IPS DF 19.7 (cell line): Measurements from ENCODE around the gene TTC28.

Experiments
- DNase-seq: peaks from one replicate; pipeline ENCODE4 v3.0.0-alpha.2; 2013; ENCODE audit warnings: low read depth, low spot score

TTC28 gene

GRCh38 chr22:28142361-28142961, 537.2 kb downstream of the TTC28 start:
- DNase-seq: no peak

DNA sequence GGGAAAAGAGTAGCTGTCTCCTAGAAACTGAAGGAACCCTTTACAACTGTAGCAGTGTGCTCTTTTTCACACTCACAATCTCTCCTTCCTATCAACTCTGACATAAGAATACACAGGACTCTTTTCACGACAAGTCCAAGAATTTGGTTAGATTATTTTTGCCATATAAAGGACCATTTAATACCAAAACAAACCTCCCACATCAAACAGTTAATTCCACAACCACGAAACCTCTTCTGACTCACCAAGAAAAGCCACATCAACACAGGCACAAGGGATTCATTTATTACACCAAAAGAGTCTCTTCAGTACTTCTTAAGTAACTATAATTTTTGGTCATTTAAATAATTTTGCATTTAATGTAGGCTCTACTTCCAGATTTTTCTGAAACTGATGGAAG, 538.0 kb downstream of the TTC28 start:
- DNase-seq: no peak

DNA sequence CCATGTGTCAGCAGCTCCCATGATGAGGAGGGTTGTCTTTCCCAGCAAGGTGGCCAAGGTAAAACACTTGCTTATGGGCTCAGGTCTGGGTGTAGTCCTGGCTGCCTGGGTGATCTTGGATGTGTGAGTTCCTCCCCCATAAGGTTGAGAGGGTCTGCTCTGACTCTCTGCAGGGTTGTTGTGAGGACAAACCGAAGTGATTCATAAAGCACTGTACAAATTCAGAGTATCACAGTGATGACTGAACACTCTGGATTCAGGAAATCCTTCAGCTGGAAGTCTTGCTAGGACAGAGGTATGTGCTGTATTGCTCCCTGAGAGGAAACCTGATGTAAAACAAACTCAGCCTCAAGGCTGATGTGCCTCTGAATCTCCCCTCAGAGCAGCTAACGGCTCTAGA, 539.7 kb downstream of the TTC28 start:
- no peak for DNase-seq

GRCh38 chr22:28139516-28139915, 540.1 kb downstream of the TTC28 start:
- no peak for DNase-seq

DNA sequence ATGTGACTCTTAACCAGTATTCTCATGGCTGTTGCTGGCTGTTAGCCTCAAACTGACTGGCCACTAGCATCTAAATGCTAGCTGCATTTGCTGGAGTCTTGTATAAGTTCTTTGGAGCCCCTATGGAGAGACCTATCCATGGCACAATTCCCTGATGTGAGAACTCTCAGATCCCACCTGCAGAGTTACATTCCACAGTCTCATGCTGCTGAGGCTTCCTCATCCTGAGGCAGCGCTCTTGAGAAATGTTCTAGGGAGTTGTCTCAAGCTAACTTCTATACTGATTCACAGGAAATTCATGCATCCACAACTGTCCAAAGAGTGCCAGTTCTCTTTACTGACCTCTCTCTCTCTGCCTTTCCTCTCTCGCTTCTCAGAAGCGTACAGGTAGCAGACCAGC, 542.6 kb downstream of the TTC28 start:
- DNase-seq: peak; percentile 40

DNA sequence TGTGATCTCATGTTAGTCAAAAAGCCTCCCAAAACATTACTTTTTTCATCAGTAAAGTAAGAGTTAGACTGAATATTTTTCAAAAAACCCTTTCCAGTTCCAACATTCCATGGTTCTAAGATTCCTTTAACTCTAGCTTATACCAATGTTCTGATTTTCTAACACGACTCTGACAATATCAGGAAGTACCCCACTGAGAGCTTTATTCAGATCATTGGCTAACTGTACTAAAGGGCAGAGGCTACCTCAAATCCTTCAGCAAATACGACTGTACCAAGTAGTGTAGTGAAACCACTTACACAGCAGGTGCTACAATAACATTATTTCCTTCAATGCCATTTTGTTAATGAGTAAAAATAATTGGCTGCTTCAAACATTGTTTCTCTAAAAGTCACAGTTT, 547.2 kb downstream of the TTC28 start:
- DNase-seq: no peak

- DNase-seq: peak; percentile 56
Observed at GRCh38 chr22:28129319-28129962, 550.2 kb downstream of the TTC28 start.

- DNase-seq: no peak
Observed at GRCh38 chr22:28128827-28129226, 550.8 kb downstream of the TTC28 start.

- DNase-seq: no peak
Observed at GRCh38 chr22:28125799-28126198, 553.8 kb downstream of the TTC28 start.

DNA sequence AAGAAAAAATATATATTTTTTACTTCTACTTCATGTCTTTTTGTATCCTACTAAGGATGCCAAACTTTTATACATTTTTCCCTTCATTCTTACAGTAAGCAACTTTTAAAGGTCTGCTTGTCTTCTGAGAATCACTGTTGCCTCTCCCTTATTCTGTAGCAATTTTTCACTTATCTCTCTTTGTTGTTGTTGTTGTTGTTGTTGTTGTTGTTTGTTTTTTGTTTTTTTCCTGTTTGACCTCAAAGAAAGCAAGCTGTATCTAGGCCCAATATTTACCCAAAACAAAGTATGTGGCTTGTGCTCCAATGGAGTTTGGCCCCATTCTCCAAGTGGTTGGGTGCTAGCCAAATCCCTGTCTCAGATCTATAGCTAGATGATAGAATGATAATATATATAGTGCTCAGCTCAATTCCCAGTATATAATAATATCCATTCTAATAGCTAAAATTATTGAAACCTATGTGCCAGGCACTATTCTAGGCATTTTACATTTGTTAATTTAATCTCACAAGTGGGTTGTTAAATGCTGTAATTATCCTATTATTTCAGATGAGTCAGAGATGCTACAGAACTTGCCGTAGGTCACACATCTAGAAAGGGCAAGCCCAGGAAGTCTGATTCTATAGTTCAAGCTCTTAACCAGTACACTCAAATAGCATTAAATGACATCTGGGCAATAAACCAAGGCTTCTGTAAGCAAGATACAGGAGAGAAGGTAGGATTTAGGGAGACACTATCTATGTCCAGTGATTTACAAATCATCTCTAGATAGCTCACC, 555.5 kb downstream of the TTC28 start:
- no peak for DNase-seq

DNA sequence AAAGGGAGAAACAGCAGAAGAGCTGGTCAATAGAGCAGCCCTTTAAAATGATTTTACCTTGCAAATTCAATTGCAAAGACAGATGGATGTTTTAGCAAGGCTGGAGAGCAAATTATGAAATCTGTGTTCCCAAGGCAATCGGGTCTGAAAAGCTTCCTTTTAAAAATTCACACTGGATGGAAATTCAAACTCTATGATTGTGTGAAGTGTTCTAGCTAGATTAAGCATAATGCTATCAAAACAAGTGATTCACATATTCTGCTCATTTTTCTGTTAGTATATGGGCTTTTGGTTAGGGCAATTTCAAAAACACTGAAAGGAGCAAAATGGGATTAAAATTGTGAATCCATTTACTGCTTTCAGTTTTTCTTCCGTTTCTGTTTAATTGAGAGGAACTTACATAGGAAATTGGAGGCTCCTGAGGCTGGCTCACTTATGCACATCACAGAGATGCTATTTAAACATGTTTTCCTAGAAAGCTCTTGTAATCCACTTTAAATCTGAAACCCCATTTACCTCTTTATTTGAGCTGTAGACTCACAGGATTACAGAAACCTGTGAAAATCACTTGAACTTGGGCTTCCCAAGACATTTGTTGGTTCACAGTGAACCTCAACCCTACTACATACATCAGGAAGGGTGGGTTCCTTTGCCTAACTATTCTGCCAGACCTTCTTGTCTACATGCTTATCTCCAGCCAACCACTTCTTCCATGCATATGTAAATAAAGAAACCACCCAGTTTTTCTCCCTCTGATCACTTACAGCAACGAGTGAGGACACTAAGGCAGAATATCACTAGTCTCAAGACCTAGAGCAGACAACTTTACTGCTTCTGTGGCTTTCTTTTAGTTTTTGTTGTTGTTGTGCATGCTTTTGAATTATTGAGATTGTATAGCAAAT, 558.7 kb downstream of the TTC28 start:
- DNase-seq: no peak

DNA sequence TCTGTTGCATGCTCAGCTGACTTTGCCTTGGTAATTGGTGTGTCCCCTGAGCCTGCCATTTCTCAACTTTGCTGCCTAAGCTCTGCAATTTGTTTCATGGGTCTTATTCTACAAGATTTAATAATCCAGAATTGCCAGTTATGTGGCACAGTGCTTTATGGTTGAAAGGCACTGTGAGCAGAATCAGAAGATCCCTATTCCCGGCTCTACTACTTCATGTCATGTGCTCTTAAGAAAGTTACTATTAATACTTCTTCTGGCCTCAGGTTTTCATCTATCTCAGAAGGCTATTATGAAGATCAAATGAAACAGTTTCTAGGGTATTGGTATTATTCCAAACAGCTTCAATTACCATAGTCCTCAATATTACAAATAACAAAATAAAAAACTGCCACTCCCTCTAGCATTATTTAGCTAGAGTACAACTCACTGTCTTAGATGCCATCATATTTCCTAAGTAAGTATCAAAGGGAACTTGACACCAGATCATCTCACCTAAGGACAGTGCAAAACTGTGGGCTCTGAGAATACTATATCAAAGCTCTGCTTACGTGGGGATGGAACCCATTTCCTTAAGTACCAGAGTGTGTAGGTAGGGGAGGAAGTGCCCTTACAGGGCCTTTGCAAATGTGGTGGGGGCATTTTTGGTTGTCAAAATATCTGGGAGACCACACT, 560.5 kb downstream of the TTC28 start:
- DNase-seq: no peak

DNA sequence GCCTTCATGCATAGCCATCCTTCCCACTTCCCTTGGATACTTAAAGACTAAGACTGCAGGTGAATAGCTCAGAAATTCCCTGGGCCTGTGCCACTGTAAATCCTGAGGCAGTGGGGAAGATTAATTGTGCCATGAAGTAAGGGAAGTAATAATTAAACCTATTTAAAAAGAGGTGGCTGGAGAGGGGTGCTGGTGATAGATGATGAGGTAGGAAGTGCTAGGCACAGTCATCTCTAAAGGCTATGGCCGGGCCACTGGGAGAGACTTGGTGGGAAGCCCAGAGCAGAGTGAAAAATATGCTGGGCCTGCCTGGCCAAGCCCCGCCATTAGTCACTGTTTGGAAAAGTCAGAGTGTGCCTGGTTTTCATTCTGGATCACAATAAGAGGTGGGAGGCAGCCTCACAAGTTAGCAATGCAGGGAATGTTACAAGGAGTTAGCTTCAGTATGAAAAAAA, 563.4 kb downstream of the TTC28 start:
- no peak for DNase-seq

DNA sequence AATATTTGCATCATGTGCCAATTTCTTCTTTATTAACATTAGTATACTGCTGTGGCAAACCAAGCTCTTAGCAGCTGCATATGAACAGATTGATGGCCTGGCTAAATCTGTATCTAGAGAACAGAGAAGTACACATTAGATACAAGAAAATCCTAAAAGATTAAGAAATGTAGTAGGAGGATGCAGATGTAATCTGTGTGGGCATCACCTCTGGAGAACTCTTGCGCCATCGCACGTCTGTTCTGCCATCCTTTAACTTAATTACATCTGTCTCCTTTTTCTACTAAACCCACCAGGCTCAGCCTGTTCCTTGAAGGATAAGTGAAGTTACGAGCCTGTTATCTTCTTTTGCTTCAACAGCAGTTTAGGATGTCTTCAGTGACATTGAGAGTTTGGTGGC, 564.2 kb downstream of the TTC28 start:
- no peak for DNase-seq

GRCh38 chr22:28112548-28113043, 567.0 kb downstream of the TTC28 start:
- DNase-seq: no peak

DNA sequence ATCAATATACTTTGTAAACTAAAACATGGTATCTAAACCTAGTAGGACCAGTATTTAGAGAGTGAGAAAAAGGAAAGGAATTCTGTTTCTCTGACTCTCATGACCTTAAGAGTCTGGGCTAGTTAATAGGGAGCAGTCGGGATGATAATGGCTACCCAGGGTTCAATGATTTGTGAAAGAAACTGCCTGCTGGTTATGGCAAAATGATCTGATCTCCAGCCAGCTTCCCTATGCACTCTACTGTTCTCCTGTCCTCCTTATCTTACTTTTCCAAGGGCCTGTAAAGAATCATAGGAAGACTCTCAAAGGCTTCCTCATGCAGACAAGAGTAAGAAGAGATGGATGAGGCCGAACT, 567.5 kb downstream of the TTC28 start:
- DNase-seq: no peak

DNA sequence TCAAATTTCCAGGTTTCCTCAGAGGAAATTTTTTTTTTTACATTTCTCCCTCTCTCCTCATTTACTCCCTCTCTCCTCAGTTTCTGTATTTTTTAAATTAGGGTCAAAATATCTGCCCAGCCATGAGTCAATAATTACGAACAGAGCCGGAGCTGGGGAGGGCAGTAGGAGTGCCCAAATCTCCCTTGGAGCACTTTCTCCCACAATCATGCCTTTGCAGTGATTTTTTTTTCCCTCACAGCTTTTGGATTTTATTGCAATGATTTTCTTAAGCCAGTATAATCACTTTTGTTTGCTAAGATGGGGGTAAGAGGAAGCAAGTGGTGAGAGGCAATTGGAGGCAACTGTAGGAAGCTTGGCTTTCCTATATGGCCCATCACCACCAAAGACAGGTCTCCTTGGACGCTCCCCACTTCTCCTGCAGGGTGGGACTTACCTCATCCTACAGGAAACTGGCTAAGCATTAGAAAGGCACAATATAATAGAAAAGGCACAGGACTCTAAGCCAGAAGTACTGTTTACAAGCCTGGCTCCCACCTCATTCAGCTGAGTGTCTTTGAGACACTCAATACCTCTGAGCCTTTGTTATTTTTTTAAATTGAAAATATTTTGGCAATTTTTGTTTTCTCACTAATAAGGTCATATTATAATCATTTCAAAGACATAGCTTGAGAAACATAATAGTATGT, 568.0 kb downstream of the TTC28 start:
- no peak for DNase-seq

DNA sequence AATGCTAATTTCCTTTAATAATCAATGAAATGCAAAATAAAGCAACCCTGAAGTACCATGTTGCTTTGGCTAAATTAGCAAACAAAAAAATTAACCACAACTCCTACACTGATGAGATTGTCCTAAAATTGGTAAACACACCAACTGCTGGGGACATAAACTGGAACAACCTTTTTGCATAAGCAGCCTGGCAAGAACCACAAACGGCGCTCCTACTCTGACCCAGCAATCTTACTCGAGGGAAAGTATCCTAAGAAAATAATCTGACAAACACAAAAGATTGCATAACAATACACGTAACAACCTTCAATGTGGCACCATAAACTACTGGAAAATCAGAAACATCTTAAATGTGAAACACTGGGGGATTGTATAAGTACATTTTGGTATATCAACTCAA, 570.8 kb downstream of the TTC28 start:
- DNase-seq: no peak

DNA sequence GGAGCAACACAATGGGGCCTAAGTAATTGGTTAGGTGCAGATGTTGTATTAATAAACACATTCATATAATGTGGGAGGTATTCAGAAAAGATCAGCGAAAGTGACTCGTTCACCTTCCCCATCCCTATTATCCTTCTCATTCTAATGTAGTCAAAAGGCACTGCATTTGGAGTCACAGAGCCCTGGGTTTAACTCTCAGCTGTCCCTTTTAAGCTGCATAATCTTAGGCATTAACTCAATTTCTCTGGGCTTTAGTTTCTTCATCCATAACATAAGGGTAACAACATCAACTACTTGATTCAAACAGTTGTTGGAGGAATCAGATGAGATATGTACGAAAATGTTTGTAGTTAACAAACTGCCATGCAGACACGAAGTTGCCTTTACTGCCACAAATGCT, 573.0 kb downstream of the TTC28 start:
- DNase-seq: no peak

DNA sequence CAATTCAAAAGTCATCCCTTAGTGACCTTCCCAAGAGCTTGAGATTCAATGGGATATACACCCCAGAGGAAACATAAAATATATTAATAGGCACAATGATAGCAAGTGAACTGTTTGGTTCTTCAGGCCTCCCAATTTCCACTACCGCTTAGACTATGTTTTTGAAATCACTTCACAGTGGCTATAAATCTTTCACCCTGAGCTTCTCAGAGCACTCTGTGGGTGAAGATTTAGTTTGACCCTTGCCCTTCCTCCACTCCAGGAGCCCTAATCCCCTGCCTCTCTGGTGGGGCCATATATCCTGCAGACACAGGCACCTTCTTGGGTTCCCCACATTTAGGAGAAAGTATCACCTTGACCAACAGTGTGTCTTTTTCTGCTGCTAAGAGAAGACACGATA, 573.7 kb downstream of the TTC28 start:
- no peak for DNase-seq

GRCh38 chr22:28105413-28105812, 574.2 kb downstream of the TTC28 start:
- no peak for DNase-seq
